HEK293 (cell line): ENCODE measurements around the gene HDGF.
A peak's percentile ranks its signal among the peaks of the same experiment; 100 is the strongest.

Experiments
- REST ChIP-seq: fragments of 450-650 bp; formaldehyde crosslinking; IDR thresholded peaks from 2 replicates; pipeline ENCODE4 v1.5.1; 2016; ENCODE audit warnings: missing biosample characterization, missing genetic modification characterization
- TCF7L2 ChIP-seq: IDR thresholded peaks from 2 replicates; pipeline ENCODE4 v1.6.1; 2011; ENCODE audit warnings: low read depth, mild to moderate bottlenecking, inconsistent platforms, low read length, moderate library complexity, borderline replicate concordance
- ZBTB1 ChIP-seq: fragments of 450-650 bp; formaldehyde crosslinking; IDR thresholded peaks from 2 replicates; pipeline ENCODE4 v1.5.1; 2016; ENCODE audit warnings: missing biosample characterization, missing genetic modification characterization
- ZBTB17 ChIP-seq: fragments of 450-650 bp; formaldehyde crosslinking; IDR thresholded peaks from 2 replicates; pipeline ENCODE4 v1.5.1; 2016; ENCODE audit warnings: missing biosample characterization, missing genetic modification characterization
- ZBTB26 ChIP-seq: fragments of 450-650 bp; formaldehyde crosslinking; optimal IDR thresholded peaks from 2 replicates; pipeline ENCODE3; 2016; ENCODE audit warnings: missing biosample characterization, mild to moderate bottlenecking, missing genetic modification characterization
- ZNF311 ChIP-seq: fragments of 450-650 bp; formaldehyde crosslinking; IDR thresholded peaks from 2 replicates; pipeline ENCODE4 v1.5.1; 2017; ENCODE audit warnings: missing biosample characterization, missing genetic modification characterization, borderline replicate concordance
- ZNF37A ChIP-seq: fragments of 450-650 bp; IDR thresholded peaks from 2 replicates; pipeline ENCODE4 v1.5.1; 2018; ENCODE audit warnings: missing biosample characterization, missing genetic modification characterization
- ZNF398 ChIP-seq: fragments of 450-650 bp; formaldehyde crosslinking; IDR thresholded peaks from 2 replicates; pipeline ENCODE4 v1.5.1; 2017; ENCODE audit warnings: missing biosample characterization, missing genetic modification characterization
- ZNF560 ChIP-seq: fragments of 450-650 bp; formaldehyde crosslinking; IDR thresholded peaks from 2 replicates; pipeline ENCODE4 v1.5.1; 2017; ENCODE audit warnings: missing biosample characterization, missing genetic modification characterization, borderline replicate concordance
- ZNF776 ChIP-seq: fragments of 450-650 bp; formaldehyde crosslinking; IDR thresholded peaks from 2 replicates; pipeline ENCODE4 v1.5.0; 2017; ENCODE audit warnings: missing biosample characterization, missing genetic modification characterization, borderline replicate concordance
- TF ChIP-seq, protein P1 (sequence below): fragments of 450-650 bp; formaldehyde crosslinking; IDR thresholded peaks from 2 replicates; pipeline ENCODE4 v1.5.1; 2016; ENCODE audit warnings: missing biosample characterization, missing genetic modification characterization

GRCh38 chr1:156725683-156726280, 25.7 kb downstream of the HDGF start:
- TF ChIP-seq ZNF311 (tag by site-specific recombination), result no peak
- TF ChIP-seq TCF7L2, result no peak
- TF ChIP-seq REST (tag by site-specific recombination), result peak; percentile 50; the same call in 1 of the 2 replicates
- no peak for TF ChIP-seq ZNF398 (tag by site-specific recombination)
- TF ChIP-seq, protein P1, sequence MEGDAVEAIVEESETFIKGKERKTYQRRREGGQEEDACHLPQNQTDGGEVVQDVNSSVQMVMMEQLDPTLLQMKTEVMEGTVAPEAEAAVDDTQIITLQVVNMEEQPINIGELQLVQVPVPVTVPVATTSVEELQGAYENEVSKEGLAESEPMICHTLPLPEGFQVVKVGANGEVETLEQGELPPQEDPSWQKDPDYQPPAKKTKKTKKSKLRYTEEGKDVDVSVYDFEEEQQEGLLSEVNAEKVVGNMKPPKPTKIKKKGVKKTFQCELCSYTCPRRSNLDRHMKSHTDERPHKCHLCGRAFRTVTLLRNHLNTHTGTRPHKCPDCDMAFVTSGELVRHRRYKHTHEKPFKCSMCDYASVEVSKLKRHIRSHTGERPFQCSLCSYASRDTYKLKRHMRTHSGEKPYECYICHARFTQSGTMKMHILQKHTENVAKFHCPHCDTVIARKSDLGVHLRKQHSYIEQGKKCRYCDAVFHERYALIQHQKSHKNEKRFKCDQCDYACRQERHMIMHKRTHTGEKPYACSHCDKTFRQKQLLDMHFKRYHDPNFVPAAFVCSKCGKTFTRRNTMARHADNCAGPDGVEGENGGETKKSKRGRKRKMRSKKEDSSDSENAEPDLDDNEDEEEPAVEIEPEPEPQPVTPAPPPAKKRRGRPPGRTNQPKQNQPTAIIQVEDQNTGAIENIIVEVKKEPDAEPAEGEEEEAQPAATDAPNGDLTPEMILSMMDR (tag by site-specific recombination), result peak; percentile 98
- TF ChIP-seq ZBTB26 (tag by site-specific recombination), result peak; percentile 21
- TF ChIP-seq ZNF560 (tag by site-specific recombination), result no peak
- TF ChIP-seq ZBTB17 (tag by site-specific recombination), result peak; percentile 86
- TF ChIP-seq ZNF37A (tag by site-specific recombination), result no peak
- TF ChIP-seq ZNF776 (tag by site-specific recombination), result no peak
- TF ChIP-seq ZBTB1 (tag by site-specific recombination), result no peak
